HL-60/S4 treated with retinoic acid at 250 ng/mL for 4 days and 3 days (cell line): Measurements from ENCODE around the gene TRPC1.
"Not testable (repeated sequence)": the region's sequence is repeated elsewhere in the genome, so short reads cannot be mapped to it uniquely, and the experiment has no call there.

Experiments
- in situ Hi-C: fragments of 300-500 bp; cut with MboI; formaldehyde crosslinking; loops from 2 replicates; pipeline ENCODE4 v1.7.0; 2022; ENCODE audit warnings: low sequenced_read_pairs

TRPC1 gene

GRCh38 chr3:142723968-142724681, at the start of gene TRPC1:
TSS of gene TRPC1 (plus strand) at chr3:142724034. CDS start at chr3:142724560, 526 bp downstream.
- in situ Hi-C loops = no loop called here

GRCh38 chr3:142676151-142676550, 47.7 kb upstream of the TRPC1 start:
- in situ Hi-C loops = no loop called here

- in situ Hi-C loops = no loop called here
Measured at GRCh38 chr3:142680710-142681109, 43.1 kb upstream of the TRPC1 start.

GRCh38 chr3:142690613-142691012, 33.2 kb upstream of the TRPC1 start:
- in situ Hi-C loops = no loop called here

GRCh38 chr3:142691527-142691926, 32.3 kb upstream of the TRPC1 start:
- in situ Hi-C loops = no loop called here

GRCh38 chr3:142693136-142693853, 30.5 kb upstream of the TRPC1 start:
- in situ Hi-C loops = no loop called here

- in situ Hi-C loops = no loop called here
Measured at GRCh38 chr3:142694225-142694624, 29.6 kb upstream of the TRPC1 start.

GRCh38 chr3:142705198-142705597, 18.6 kb upstream of the TRPC1 start:
- in situ Hi-C loops = no loop called here

GRCh38 chr3:142706321-142707127, 17.3 kb upstream of the TRPC1 start:
- in situ Hi-C loops = no loop called here

- in situ Hi-C loops = no loop called here
Measured at GRCh38 chr3:142709207-142709606, 14.6 kb upstream of the TRPC1 start.

GRCh38 chr3:142714882-142715281, 9.0 kb upstream of the TRPC1 start:
- in situ Hi-C loops = not testable (repeated sequence)

GRCh38 chr3:142716102-142716501, 7.7 kb upstream of the TRPC1 start:
- in situ Hi-C loops = no loop called here

GRCh38 chr3:142723665-142723967, 218 bp upstream of the TRPC1 start:
- in situ Hi-C loops = no loop called here

GRCh38 chr3:142724682-142725356, 985 bp downstream of the TRPC1 start:
- in situ Hi-C loops = no loop called here

- in situ Hi-C loops = no loop called here
Measured at GRCh38 chr3:142725357-142725739, 1.5 kb downstream of the TRPC1 start.

GRCh38 chr3:142726017-142726416, 2.2 kb downstream of the TRPC1 start:
- in situ Hi-C loops = no loop called here

GRCh38 chr3:142732066-142732465, 8.2 kb downstream of the TRPC1 start:
- in situ Hi-C loops = no loop called here

- in situ Hi-C loops = no loop called here
Measured at GRCh38 chr3:142734834-142735233, 11.0 kb downstream of the TRPC1 start.

- in situ Hi-C loops = no loop called here
Measured at GRCh38 chr3:142735462-142735861, 11.6 kb downstream of the TRPC1 start.

- in situ Hi-C loops = no loop called here
Measured at GRCh38 chr3:142738396-142738795, 14.6 kb downstream of the TRPC1 start.

GRCh38 chr3:142746646-142747045, 22.8 kb downstream of the TRPC1 start:
- in situ Hi-C loops = no loop called here
